HL-60 (cell line): ENCODE data around the gene PCYOX1L.

Experiments
- DNase-seq, 2 experiments: peaks; one replicate each; pipeline ENCODE4 v3.0.0-alpha.2; 2010 to 2020; ENCODE audit warnings: low read depth in 1 of 2, low spot score in 1 of 2
- H3K27ac ChIP-seq: fragments of 250-450 bp; sonication (Bioruptor Pico); replicated peaks from 2 replicates; pipeline ENCODE4 v1.5.1; 2020; ENCODE audit warnings: mild to moderate bottlenecking, moderate library complexity
- H3K27me3 ChIP-seq: fragments of 250-450 bp; sonication (Bioruptor Pico); 2 replicates; pipeline ENCODE4 v1.5.1; 2021; ENCODE audit warnings: mild to moderate bottlenecking, moderate library complexity; ENCODE audit not compliant: insufficient read depth, poor library complexity, severe bottlenecking
- H3K4me3 ChIP-seq: replicated peaks from 2 replicates; pipeline ENCODE4 v1.5.1; 2011; ENCODE audit warnings: mild to moderate bottlenecking, control low read depth, low read length; ENCODE audit not compliant: insufficient read depth
- CTCF ChIP-seq: IDR thresholded peaks from one replicate; pipeline ENCODE4 v1.5.1; 2011; ENCODE audit warnings: low read length, control low read depth, inconsistent platforms; ENCODE audit not compliant: insufficient read depth
- GABPA ChIP-seq: IDR thresholded peaks from 2 replicates; pipeline ENCODE4 v1.6.1; 2012; ENCODE audit warnings: low read depth
- POLR2AphosphoS5 ChIP-seq: IDR thresholded peaks from 2 replicates; pipeline ENCODE4 v1.6.1; 2012; ENCODE audit warnings: low read depth
- SPI1 ChIP-seq: IDR thresholded peaks from 2 replicates; pipeline ENCODE4 v1.6.1; 2012; ENCODE audit warnings: low read depth, mild to moderate bottlenecking, borderline replicate concordance
- TF ChIP-seq, protein P1 (sequence below): IDR thresholded peaks from 2 replicates; pipeline ENCODE4 v1.6.1; 2012; ENCODE audit warnings: low read depth; ENCODE audit not compliant: insufficient replicate concordance

The PCYOX1L gene

GRCh38 chr5:149310947-149311658 lies 46.7 kb upstream of the PCYOX1L start:
- Histone ChIP-seq H3K4me3 (no peak overlapping the region), H3K27ac (no peak overlapping the region), H3K27me3 (no peaks in the 10 kb centered on the region)
- TF ChIP-seq POLR2AphosphoS5 (no peak), CTCF (no peak), SPI1 (no peak), GABPA (no peak)
- TF ChIP-seq, protein P1, sequence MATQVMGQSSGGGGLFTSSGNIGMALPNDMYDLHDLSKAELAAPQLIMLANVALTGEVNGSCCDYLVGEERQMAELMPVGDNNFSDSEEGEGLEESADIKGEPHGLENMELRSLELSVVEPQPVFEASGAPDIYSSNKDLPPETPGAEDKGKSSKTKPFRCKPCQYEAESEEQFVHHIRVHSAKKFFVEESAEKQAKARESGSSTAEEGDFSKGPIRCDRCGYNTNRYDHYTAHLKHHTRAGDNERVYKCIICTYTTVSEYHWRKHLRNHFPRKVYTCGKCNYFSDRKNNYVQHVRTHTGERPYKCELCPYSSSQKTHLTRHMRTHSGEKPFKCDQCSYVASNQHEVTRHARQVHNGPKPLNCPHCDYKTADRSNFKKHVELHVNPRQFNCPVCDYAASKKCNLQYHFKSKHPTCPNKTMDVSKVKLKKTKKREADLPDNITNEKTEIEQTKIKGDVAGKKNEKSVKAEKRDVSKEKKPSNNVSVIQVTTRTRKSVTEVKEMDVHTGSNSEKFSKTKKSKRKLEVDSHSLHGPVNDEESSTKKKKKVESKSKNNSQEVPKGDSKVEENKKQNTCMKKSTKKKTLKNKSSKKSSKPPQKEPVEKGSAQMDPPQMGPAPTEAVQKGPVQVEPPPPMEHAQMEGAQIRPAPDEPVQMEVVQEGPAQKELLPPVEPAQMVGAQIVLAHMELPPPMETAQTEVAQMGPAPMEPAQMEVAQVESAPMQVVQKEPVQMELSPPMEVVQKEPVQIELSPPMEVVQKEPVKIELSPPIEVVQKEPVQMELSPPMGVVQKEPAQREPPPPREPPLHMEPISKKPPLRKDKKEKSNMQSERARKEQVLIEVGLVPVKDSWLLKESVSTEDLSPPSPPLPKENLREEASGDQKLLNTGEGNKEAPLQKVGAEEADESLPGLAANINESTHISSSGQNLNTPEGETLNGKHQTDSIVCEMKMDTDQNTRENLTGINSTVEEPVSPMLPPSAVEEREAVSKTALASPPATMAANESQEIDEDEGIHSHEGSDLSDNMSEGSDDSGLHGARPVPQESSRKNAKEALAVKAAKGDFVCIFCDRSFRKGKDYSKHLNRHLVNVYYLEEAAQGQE: no peak
- no peak for DNase-seq

DNA sequence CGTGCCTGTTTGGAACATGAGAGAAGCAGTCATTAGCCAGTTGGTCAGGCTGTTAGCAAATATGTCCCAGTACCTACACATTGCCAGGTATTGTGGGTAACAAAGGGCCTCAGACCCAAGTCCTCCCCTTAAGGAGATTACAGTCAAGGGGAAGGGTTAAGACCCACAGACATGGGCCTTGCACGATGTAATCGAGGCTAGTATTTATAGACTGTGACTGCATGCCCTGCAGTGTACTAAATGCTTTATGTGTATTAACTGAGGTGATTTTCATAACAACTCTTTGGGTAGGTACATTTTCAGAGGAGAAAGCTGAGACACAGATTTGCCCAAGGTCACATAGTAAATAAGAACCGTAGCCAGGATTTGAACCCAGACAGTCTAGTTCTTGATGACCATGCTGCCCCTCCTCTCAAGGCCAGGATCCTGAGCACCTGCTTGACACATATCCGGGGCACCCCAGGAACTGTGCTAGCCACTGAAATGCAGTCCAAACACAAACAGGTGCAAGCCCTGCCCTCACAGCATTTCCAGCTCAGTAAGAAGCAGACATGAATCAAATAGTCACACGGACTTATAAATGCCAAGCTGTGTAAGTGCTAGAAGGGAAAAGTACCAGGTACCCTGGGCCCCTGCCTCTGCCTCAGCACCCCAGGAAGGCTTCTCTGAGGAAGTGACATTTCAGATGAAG lies 44.5 kb upstream of the PCYOX1L start:
- TF ChIP-seq POLR2AphosphoS5 (no peak), SPI1 (no peak), CTCF (no peak), GABPA (no peak)
- TF ChIP-seq, protein P1: no peak
- no peak overlapping the region for H3K4me3 ChIP-seq
- H3K27me3 ChIP-seq: no peaks in the 10 kb centered on the region
- DNase-seq: no peak
- no peak overlapping the region for H3K27ac ChIP-seq

GRCh38 chr5:149314571-149315111 lies 43.2 kb upstream of the PCYOX1L start:
- DNase-seq: no peak
- no peak overlapping the region for H3K4me3 ChIP-seq
- no peak overlapping the region for H3K27ac ChIP-seq
- TF ChIP-seq POLR2AphosphoS5: no peak
- TF ChIP-seq GABPA: no peak
- TF ChIP-seq CTCF: no peak
- TF ChIP-seq, protein P1: no peak
- TF ChIP-seq SPI1: no peak
- no peaks in the 10 kb centered on the region for H3K27me3 ChIP-seq
